ENCODE measurements around the gene TES. TPM values are rescaled to one million over a fixed set of nuclear protein-coding genes. Genes with fewer than 3 reads are reported as not detected.
A peak's percentile ranks its signal among the peaks of the same experiment; 100 is the strongest.
"Not testable (repeated sequence)": the region's sequence is repeated elsewhere in the genome, so short reads cannot be mapped to it uniquely, and the experiment has no call there.

Gene TES
- total RNA-seq, 1 donor from 2014 or later, result 82.8 TPM

DNA sequence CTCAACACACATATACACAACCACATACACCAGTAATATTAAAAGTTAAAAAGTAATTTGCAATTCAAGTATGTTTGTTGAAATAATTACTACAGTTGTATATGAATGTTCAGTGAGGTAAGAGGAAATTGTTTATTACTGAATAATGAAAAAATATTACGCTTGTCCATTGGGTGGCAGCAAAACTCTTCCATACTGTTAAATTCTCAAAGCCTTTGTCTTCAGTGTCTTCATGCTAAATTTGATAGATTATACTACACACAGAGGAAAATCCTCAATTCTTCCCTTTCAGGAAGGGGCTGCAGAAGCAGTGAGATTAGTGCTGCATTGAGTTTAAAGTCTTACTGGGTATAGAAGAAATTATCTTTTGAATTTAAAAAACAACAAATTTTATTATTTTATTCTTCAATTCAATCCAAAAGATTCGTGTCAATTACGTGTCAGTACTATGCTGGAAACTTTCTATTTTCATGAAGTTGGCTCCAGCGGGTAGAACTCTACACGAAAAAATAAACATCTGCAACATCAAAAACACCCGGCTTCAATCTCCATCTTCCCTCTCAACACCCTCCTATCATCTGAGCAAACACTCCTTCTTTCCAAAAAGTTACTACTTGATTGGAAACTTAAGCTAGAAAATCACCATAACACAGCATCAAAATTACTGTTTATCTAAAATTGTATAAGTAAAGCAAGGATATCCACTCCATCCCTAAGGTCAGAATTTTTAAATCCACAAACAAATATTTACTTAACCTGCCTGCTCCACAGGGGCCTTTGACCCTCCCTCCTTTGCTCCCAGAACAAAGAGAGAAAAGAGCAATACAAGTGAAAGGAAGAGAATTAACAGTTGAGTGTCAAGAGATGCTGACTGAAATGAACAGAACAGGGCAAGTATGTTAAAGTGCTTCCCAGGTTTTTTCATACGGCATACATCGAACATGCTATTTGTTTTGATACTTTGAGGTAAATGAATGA is 37.0 kb upstream of the TES start:
- intact Hi-C loops (cut with micrococcal nuclease), result loop anchor here (1.0 to 2.0 kb wide), 6 partner anchors 35 to 953 kb away; partner anchors contain the start of gene CAV1
- CTCF ChIA-PET, result interaction anchor here (0.7 to 5.2 kb wide), 18 partner anchors 13 to 637 kb away, joined by 3 to 52 read pairs (median 3); partner anchors contain the start of gene MET
- Mint-ChIP-seq H3K4me3 (no peak overlapping the region), H3K4me1 (peaks cover 12% of the 10 kb centered on the region), H3K27me3 (no peaks in the 10 kb centered on the region), H3K9me3 (peaks cover 5% of the 10 kb centered on the region), H3K27ac (no peak overlapping the region), H3K36me3 (ENCODE audit: low read depth) (no peaks in the 10 kb centered on the region)
- DNase-seq (no peak), ATAC-seq (ENCODE audit: low read depth) (peak; percentile 49)
- POLR2A ChIA-PET, result interaction anchor here (1.1 kb wide), 1 partner anchor 19 kb away, joined by 3 read pairs; no protein-coding TSS in a partner anchor
- TF ChIP-seq CTCF (IDR thresholded peaks at IDR 0.05), result no peak

GRCh38 chr7:116175095-116175494 is 35.2 kb upstream of the TES start:
- intact Hi-C loops (cut with micrococcal nuclease); H3K36me3 Mint-ChIP-seq (ENCODE audit: low read depth); DNase-seq; H3K27me3 Mint-ChIP-seq; H3K27ac Mint-ChIP-seq; H3K4me3 Mint-ChIP-seq; H3K4me1 Mint-ChIP-seq; POLR2A ChIA-PET; H3K9me3 Mint-ChIP-seq; ATAC-seq (ENCODE audit: low read depth): not testable (repeated sequence)
- CTCF ChIA-PET, result interaction anchor here (1.2 to 1.8 kb wide), 6 partner anchors 23 to 635 kb away, joined by 3 to 19 read pairs (median 5); no protein-coding TSS in a partner anchor

GRCh38 chr7:116176226-116176625 is 34.1 kb upstream of the TES start:
- Mint-ChIP-seq H3K4me1 (no peaks in the 10 kb centered on the region), H3K36me3 (ENCODE audit: low read depth) (no peaks in the 10 kb centered on the region), H3K27me3 (no peaks in the 10 kb centered on the region), H3K27ac (no peak overlapping the region), H3K4me3 (no peak overlapping the region), H3K9me3 (peaks cover 5% of the 10 kb centered on the region)
- intact Hi-C loops (cut with micrococcal nuclease), result no loop called here
- TF ChIP-seq CTCF (IDR thresholded peaks at IDR 0.05), result no peak
- POLR2A ChIA-PET, result interaction anchor here (1.5 kb wide), 1 partner anchor 34 kb away, joined by 3 read pairs; the partner anchor contains the start of gene TES
- DNase-seq (no peak), ATAC-seq (ENCODE audit: low read depth) (no peak)
- CTCF ChIA-PET, result interaction anchor here (0.6 to 12.1 kb wide), 10 partner anchors 10 to 350 kb away, joined by 3 to 318 read pairs (median 4); partner anchors contain the start of gene TES

GRCh38 chr7:116177009-116177408 is 33.3 kb upstream of the TES start:
- Mint-ChIP-seq H3K27me3 (no peaks in the 10 kb centered on the region), H3K36me3 (ENCODE audit: low read depth) (no peaks in the 10 kb centered on the region), H3K27ac (no peak overlapping the region), H3K4me1 (no peaks in the 10 kb centered on the region), H3K9me3 (peaks cover 5% of the 10 kb centered on the region), H3K4me3 (no peak overlapping the region)
- intact Hi-C loops (cut with micrococcal nuclease), result no loop called here
- CTCF ChIA-PET, result interaction anchor here (0.6 to 12.1 kb wide), 10 partner anchors 9 to 80 kb away, joined by 3 to 318 read pairs (median 4); partner anchors contain the start of gene TES
- POLR2A ChIA-PET, result interaction anchor here (1.5 kb wide), 1 partner anchor 33 kb away, joined by 3 read pairs; the partner anchor contains the start of gene TES
- TF ChIP-seq CTCF (IDR thresholded peaks at IDR 0.05), result no peak
- ATAC-seq (ENCODE audit: low read depth), result no peak
- no peak for DNase-seq

- peaks cover under 1% of the 10 kb centered on the region for H3K9me3 Mint-ChIP-seq
- ATAC-seq (ENCODE audit: low read depth) (peak; percentile 81), DNase-seq (no peak)
- no peak overlapping the region for H3K4me3 Mint-ChIP-seq
- H3K27me3 Mint-ChIP-seq, result peaks cover 2% of the 10 kb centered on the region
- intact Hi-C loops (cut with micrococcal nuclease), result loop anchor here (1.0 to 2.0 kb wide), 4 partner anchors 30 to 409 kb away; partner anchors contain the start of gene TES
- no peak for TF ChIP-seq CTCF (IDR thresholded peaks at IDR 0.05)
- no peak overlapping the region for H3K27ac Mint-ChIP-seq
- no peaks in the 10 kb centered on the region for H3K36me3 Mint-ChIP-seq (ENCODE audit: low read depth)
- H3K4me1 Mint-ChIP-seq, result no peaks in the 10 kb centered on the region
- POLR2A ChIA-PET, result no interaction called here
- CTCF ChIA-PET, result interaction anchor here (0.6 to 12.1 kb wide), 34 partner anchors 8 to 607 kb away, joined by 3 to 318 read pairs (median 5); partner anchors contain the start of gene TES
Measured at GRCh38 chr7:116180302-116180701, 30.0 kb upstream of the TES start.
